Mesenteric fat pad (tissue), 1 donor: ENCODE results near the gene FZD7. TPM values are rescaled to one million over a fixed set of nuclear protein-coding genes. Genes with fewer than 3 reads are reported as not detected.

Experiments used
- DNase-seq: peaks from one replicate; pipeline ENCODE4 v3.0.0-alpha.2; 2020; ENCODE audit warnings: low spot score
- total RNA-seq: library from RNA; stranded (reverse); fragmentation: NEBNext Ultra II Directional; extraction: Animal tissue kit (Norgen Biotek cat#: 25700); gene quantifications from one replicate; pipeline ENCODE4 v1.2.1, GENCODE V29; 2021
- donor health status: DM: yes; HTN: yes; CAD: no.

The FZD7 gene
- total RNA-seq, 1 donor from 2014 or later: 7.8 TPM

DNA sequence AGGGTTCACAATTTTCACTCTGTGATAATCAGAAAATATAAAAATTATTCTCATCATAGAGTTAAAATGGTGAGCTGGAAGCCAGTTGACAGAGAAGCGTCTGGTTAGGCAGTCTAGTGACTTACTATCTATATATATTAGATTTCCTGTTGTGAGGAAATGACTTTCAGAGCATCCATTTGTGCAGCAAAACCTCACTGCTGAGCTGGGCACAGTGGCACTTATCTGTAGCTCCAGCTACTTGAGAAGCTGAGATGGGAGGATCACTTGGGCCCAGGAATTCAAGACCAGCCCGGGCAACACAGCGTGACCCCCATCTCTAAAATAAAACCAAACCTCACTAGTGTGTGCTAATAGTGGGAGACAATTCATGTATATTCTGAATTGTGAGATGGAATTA lies 32.2 kb downstream of the FZD7 start:
- DNase-seq: no peak

DNA sequence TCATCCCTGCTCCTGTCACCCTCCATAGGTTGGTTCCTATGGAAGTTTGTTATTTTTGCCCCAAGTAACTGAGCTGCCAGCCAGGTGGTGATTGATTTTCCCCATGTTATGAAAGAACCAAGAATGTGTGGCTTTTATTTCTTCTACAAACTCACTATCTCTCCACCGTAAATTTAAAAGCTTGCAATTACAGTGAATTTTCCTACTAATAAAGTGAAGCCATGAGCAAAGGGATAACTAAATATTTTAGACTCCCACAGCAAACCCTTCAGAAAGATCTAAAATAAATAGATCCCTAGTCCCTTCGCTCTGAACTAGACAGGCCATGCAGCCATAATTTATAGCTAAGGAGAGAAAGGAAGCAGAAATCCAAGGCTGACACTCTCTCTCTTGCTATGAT lies 33.2 kb downstream of the FZD7 start:
- DNase-seq: no peak

DNA sequence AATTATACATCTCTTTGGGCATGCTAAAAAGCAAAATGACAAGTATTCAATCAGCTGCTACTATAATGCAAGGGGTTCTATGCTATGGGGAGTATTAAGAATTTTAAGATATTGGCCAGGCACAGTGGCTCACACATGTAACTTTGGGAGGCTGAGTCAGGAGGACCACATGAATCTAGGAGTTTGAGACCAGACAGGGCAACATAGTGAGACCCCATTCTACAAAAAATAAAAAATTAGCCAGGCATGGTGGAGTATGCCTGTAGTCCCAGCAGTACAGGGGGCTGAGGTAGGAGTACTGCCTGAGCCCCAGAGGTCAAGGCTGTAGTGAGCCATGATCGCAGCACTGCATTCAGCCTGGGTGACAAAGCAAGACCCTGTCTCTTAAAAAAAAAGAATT lies 33.9 kb downstream of the FZD7 start:
- DNase-seq: no peak

DNA sequence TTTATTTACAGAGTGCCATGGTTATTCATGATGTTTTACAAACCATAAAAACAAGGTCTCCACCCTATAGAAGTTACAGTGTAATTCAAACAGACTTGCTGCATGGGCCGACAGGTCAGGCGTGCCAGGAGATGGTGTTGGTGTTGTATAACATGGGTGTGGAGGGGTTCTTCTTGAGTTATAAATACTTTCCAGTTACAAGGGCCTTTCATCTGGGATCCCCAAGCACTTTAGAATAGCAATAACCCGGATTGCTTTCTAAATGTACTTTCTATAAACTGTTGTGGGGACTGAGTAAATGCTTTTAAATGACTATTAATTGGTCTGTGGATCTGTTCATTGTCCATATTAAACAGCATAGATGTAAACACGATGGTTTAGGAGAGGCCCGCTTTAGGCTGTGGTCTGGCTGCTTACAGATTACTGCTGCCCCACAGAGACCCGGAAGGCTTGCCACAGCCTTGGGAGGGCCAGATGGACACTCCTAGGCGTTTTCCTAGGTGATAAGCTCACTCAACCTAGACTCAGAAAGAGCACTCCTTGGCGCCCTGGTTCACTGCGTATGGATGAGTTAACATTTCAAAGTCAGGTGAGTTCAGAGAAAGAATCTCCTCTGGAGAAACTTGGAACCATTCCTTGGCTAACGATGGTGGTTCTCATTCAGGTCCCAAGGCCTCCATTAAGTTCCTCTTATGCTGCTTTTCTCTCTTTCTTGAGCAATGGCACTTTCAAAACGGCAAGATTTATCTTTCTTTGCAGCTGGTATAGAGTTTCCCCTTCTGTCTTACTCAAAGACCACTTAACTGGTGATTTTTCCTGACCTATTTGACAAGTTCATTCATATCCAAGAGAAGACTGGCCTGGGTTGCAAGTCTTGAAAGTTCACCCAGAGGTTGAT lies 35.8 kb downstream of the FZD7 start:
- no peak for DNase-seq

DNA sequence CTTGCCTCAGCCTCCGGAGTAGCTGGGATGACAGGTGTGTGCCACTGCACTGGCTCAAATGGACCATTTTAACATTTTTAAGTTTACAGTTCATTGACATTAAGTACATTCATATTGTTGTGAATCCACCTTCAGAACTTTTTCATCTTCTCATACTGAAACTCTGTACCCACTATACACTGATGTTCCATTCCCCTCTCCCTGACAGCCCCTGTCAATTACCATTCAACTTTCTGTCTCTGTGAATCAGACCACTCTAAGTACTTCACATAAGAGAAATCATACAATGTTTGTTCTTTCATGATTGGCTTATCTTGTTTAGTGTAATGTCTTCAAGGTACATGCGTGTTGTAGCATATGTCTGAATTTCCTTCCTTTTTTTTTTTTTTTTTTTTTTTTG lies 37.5 kb downstream of the FZD7 start:
- no peak for DNase-seq

DNA sequence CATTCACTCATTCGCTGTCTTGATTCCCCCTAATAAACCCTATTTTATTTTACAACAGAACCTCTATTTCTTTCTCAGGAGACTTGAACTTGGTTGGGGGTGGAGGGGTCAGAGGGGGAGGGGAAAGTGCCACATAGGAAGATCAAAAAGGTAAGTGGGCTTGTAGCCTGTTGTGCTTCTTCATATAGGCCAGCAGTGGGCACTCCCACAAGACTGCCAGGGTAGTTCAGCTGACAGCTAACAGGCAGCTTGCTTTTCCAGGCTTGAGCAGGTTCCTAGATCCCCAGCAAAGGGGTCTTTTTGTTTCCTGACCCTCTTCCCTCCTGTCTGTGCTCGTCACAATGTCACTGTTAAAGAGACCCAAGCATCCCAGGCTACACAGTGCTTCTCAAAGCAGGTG lies 38.6 kb downstream of the FZD7 start:
- no peak for DNase-seq

DNA sequence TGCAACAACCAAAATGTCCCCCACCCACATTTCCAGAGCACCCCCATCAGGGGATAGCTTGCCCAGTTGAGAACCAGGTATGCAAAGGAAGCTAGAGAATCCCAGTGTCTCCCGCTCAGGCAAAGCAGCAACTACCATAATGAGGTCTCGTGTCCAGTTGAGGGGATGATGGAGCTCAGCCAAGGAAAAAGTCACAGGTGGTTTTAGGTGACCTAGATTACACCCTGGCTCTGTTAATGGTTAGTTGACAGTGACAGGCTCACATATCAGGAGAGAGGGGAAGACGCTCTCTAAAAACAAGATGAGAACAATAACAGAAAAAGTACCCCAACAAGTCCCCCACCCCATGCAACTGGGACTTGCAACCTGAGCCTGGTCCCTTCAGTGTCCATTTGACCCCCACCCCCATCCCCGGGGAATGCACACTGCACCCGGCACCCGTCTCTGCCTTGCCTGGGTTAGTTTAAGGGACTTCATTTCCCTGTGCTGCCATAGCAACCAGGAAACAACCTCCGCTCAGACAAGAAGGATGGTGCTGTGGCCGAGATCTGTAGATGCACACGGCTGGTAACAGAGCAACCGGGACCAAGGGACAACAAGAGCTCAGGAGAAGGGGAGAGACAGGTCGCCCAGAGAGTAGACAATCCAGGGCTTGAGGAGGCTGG lies 39.2 kb downstream of the FZD7 start, which contains the start of gene KIAA2012:
Gene KIAA2012, plus strand, starts transcription at position 519 of the 665 bp plus-strand sequence. CDS start 373 bp downstream, outside the sequence.
- no peak for DNase-seq

DNA sequence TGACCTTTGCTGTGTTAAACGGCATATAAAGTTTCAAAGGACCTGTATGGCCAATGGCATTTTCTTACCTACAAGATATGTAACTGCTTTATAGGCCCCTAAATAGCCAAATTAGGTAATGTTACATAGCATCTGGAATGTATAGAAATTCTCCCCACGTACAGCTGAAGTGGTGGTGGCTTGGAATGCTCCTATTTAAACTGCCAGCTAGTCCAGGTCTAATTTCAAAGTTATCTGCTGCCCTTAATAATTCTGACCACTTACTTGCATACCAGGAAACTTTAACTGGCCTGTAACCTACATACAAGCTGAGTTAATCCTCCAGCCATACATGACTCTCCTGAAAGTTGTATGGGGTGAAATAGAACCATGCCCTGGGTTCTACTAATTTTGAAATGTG lies 40.7 kb downstream of the FZD7 start:
- DNase-seq: no peak

DNA sequence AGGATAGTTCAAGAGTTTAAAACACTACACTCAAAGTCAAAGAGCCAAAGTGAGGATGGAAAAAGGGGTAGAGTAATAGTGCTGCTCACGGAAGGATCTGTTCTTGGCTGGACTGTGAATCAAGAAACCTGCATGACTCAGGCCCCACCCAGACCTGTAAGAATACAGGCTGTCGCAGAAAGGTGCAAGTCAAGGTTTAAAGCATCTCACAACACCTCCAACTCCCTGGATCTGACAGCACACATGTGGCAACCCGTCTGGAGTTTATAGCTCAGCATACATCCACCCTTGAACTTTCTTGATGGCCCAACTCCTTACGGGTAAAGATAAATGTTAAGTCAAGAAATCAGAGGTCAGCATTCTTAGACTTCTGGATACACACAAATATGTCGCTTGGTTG lies 45.7 kb downstream of the FZD7 start:
- no peak for DNase-seq

DNA sequence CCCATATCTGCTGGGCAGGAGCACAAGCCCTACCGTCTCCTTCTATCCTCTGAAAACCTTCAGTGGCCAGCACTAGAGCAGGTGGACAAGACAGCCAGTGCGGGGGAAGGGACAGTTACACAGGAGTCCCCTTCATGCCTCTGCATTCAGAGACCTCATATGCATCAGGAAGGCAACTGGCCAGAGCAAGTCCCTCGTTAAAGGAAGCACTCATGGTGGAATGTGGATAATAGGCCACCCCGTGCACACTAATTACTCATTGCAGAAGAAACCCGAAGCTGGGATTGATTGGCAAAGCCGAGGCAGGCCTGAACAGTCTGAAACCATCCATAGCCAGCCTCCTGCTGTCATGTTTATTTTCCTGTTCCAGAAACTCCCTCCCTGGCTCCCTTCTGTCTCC lies 50.6 kb downstream of the FZD7 start:
- DNase-seq: no peak

Other genes starting within 250 kb of the FZD7 start
- 1.9 TPM for gene CDK15, start 227.3 kb upstream of the FZD7 start, total RNA-seq
- gene KIAA2012, start 39.4 kb downstream of the FZD7 start, total RNA-seq: not detected
- gene SUMO1, start 204.7 kb downstream of the FZD7 start, total RNA-seq: 68.0 TPM
- 60.1 TPM for gene NOP58, start 231.9 kb downstream of the FZD7 start, total RNA-seq